Stimulated activated naive CD8-positive, alpha-beta T cell treated with anti-CD3 and anti-CD28 coated beads, Interleukin-15, amount 100 ng/mL, for 72 hours (primary cell): ENCODE results near the gene HDAC8.

ENCODE experiments used
- ATAC-seq: fragments of 150-1000 bp; cut with Tn5 transposase; 2 replicates; pipeline ENCODE4 v1.10.0; 2021; ENCODE audit warnings: mild to moderate bottlenecking, moderate library complexity
- DNase-seq, 2 donors: peaks; one replicate each; pipeline ENCODE4 v3.0.0; 2021 to 2022
- H3K27ac Mint-ChIP-seq, 2 donors: one replicate each; pipeline ENCODE4 v1.8.0; 2022; ENCODE audit warnings: mild to moderate bottlenecking in 2 of 2, mixed read lengths in 2 of 2, moderate library complexity in 2 of 2
- H3K27me3 Mint-ChIP-seq: one replicate; pipeline ENCODE4 v1.8.0; 2022; ENCODE audit warnings: mixed read lengths
- H3K4me1 Mint-ChIP-seq: one replicate; pipeline ENCODE4 v1.8.0; 2022; ENCODE audit warnings: mild to moderate bottlenecking, mixed read lengths
- H3K4me3 Mint-ChIP-seq, 2 donors: one replicate each; pipeline ENCODE4 v1.8.0; 2022; ENCODE audit warnings: mild to moderate bottlenecking in 2 of 2, mixed read lengths in 2 of 2, moderate library complexity in 1 of 2
- H3K9me3 Mint-ChIP-seq, 2 donors: one replicate each; pipeline ENCODE4 v1.8.0; 2022; ENCODE audit warnings: mixed read lengths in 2 of 2

The HDAC8 gene

GRCh38 chrX:72308566-72309296 is 263.9 kb downstream of the HDAC8 start:
- DNase-seq: peak in 1 of 2 donors; percentile 35
- no peaks in the 10 kb centered on the region for H3K9me3 Mint-ChIP-seq
- peaks cover 64% of the 10 kb centered on the region for H3K27me3 Mint-ChIP-seq
- ATAC-seq: peak; percentile 54
- no peak overlapping the region for H3K27ac Mint-ChIP-seq
- H3K4me1 Mint-ChIP-seq: peaks cover 42% of the 10 kb centered on the region
- H3K4me3 Mint-ChIP-seq: peak overlapping the region; percentile 64 to 74

GRCh38 chrX:72308209-72308565 is 264.5 kb downstream of the HDAC8 start:
- ATAC-seq (no peak), DNase-seq (no peak)
- Mint-ChIP-seq H3K4me1 (peaks cover 42% of the 10 kb centered on the region), H3K4me3 (peak overlapping the region; percentile 64 to 74), H3K27ac (no peak overlapping the region), H3K9me3 (no peaks in the 10 kb centered on the region), H3K27me3 (peaks cover 69% of the 10 kb centered on the region)

GRCh38 chrX:72307646-72308051 is 265.0 kb downstream of the HDAC8 start:
- Mint-ChIP-seq H3K4me1 (peaks cover 42% of the 10 kb centered on the region), H3K4me3 (peak overlapping the region; percentile 87 to 89), H3K9me3 (no peaks in the 10 kb centered on the region), H3K27me3 (peaks cover 70% of the 10 kb centered on the region), H3K27ac (no peak overlapping the region)
- ATAC-seq (no peak), DNase-seq (no peak)

DNA sequence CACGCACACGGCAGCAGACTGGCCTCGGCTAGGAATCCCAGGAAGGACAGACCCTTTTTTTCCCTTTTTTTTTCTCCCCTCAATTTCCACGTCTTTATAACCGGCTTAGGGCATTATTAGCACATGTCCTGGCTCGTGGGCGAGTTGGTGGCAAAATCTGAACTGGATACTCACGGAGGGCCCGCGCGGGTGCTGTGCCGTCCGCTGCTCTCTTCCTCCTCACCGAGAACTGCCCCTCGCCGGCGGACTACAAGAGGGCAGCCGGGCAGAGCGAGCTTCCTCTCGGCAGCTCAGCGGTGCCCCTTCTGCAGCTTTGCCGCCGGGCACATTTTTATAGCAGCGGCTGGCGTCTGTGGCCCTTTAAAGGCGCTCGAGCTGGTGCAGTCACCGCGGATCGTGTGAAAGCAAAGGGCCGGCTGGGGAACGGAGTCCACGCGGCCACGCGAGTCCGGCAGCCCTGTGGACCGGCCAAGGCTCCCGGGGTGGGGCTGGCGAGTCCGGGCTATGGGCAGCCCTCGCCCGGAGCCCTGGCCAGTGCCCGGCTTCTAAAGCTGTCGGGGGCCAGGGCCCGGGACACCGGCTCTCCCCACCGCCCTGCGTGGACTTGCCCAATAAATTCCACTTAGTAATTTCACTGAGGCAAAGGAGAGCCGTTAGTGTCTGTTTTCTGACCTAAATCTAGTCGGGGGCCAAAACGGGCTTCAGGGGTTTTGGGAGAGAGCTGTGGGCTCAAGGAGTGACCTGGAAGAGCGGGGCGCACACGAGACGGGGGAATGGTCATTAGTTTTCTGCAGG is 265.6 kb downstream of the HDAC8 start:
- H3K27ac Mint-ChIP-seq: peak overlapping the region; percentile 85 to 88
- H3K27me3 Mint-ChIP-seq: peaks cover 70% of the 10 kb centered on the region
- H3K4me1 Mint-ChIP-seq: peaks cover 42% of the 10 kb centered on the region
- H3K4me3 Mint-ChIP-seq: peak overlapping the region; percentile 87 to 89
- no peaks in the 10 kb centered on the region for H3K9me3 Mint-ChIP-seq
- peak; percentile 58 for ATAC-seq
- DNase-seq: peak in 1 of 2 donors; percentile 24

DNA sequence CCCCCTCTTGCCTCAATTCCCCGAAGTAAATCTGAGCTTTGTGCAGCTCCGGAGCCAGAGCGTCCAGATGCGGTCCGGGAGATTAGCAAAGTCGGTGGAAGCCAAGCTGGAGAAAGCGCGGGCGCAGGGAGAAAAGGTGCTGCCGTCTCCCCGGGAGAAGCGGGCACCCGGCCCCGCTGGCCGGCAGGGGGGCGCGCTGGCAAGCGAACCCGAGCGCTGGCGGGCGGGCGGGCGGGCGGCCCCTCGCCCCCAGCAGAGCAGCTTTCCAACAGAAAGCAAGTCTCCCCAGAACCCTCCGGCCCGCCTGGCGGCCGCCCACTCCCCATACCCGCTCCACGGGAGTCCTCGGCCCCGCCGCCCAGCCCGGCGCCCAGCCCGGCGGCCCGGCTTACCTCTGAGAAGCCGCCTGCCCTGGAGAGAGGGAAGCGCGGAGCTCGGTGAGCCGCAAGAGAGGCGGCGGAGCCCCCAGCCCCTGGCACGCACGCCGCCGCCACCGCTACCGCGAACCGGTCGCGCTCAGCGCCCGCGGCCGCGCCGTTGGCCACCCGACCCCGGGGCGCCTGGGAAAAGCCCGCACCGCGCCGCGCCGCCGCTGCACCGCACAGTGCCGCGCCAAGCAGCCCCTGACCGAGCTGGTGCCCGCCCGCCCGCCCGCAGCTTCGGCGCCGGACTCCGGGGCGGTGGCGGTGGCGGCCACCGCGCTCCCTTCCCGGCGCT is 266.4 kb downstream of the HDAC8 start:
- Mint-ChIP-seq H3K4me1 (peaks cover 42% of the 10 kb centered on the region), H3K4me3 (peak overlapping the region; percentile 83), H3K27ac (no peak overlapping the region), H3K27me3 (peaks cover 77% of the 10 kb centered on the region), H3K9me3 (no peaks in the 10 kb centered on the region)
- no peak for ATAC-seq
- no peak for DNase-seq

GRCh38 chrX:72305286-72306084 is 267.2 kb downstream of the HDAC8 start, which contains the start of gene CITED1:
Gene CITED1, minus strand, starts transcription at chrX:72305914. Its CDS starts 3,045 bp downstream, at chrX:72302869.
- Mint-ChIP-seq H3K4me3 (peak within 1 kb of the TSS; percentile 87 to 89), H3K4me1 (peaks cover 42% of the 10 kb centered on the region), H3K27me3 (peaks cover 85% of the 10 kb centered on the region), H3K9me3 (no peaks in the 10 kb centered on the region), H3K27ac (peak within 1 kb of the TSS; percentile 85 to 88)
- peak in 1 of 2 donors; percentile 22 for DNase-seq
- peak; percentile 62 for ATAC-seq

DNA sequence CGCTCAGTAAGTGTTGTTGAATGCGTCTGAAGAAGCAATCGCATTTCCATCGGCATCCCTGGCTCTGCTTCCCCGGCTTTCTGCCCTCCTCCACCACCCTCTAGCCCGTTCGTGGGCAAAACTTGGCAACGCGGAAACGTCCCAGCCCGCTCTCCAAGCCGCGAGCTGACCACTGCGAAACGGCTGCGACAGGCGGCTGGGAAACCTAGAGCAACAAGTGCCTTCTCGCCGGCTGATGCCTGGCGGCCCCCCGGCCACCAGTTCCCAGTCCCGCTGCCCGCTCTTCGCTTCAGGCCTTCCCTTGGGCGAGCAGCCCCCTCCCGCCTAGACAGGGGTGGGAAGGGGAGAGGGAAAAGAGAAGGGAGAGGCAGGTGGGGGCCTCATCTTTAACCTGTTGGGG is 267.8 kb downstream of the HDAC8 start:
- no peak for DNase-seq
- Mint-ChIP-seq H3K4me1 (peaks cover 42% of the 10 kb centered on the region), H3K27me3 (peaks cover 91% of the 10 kb centered on the region), H3K9me3 (no peaks in the 10 kb centered on the region), H3K27ac (no peak overlapping the region), H3K4me3 (peak overlapping the region; percentile 38 to 83)
- ATAC-seq: no peak

DNA sequence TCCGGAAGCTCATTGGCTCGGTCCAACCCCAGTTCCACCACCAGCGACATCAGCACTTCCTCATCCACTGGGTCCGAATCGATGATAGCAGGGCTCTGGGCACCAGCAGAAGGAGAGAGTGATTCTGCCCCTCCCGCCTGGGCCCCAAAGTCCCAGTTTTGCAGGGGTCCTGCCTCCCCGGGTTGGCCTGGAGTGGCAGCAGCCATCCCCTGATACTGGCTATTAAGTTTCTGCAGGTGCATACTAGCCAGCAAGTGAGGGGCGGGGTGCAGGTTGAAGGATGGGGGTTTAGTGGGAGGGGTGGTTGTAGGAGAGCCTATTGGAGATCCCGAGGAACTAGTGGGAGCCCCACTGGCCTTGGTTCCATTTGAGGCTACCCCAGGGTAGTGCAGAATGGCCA is 270.9 kb downstream of the HDAC8 start:
- DNase-seq (no peak), ATAC-seq (no peak)
- Mint-ChIP-seq H3K27ac (no peak overlapping the region), H3K4me1 (peaks cover 19% of the 10 kb centered on the region), H3K4me3 (no peak overlapping the region), H3K9me3 (no peaks in the 10 kb centered on the region), H3K27me3 (peaks cover 89% of the 10 kb centered on the region)

- H3K9me3 Mint-ChIP-seq: no peaks in the 10 kb centered on the region
- no peak overlapping the region for H3K27ac Mint-ChIP-seq
- no peak for DNase-seq
- peaks cover 92% of the 10 kb centered on the region for H3K27me3 Mint-ChIP-seq
- H3K4me3 Mint-ChIP-seq: no peak overlapping the region
- H3K4me1 Mint-ChIP-seq: peaks cover 9% of the 10 kb centered on the region
- no peak for ATAC-seq
Measured at GRCh38 chrX:72299891-72300630, 272.6 kb downstream of the HDAC8 start.

GRCh38 chrX:72297953-72298730 is 274.5 kb downstream of the HDAC8 start:
- Mint-ChIP-seq H3K9me3 (no peaks in the 10 kb centered on the region), H3K27ac (no peak overlapping the region), H3K4me1 (no peaks in the 10 kb centered on the region), H3K4me3 (no peak overlapping the region), H3K27me3 (peaks cover 76% of the 10 kb centered on the region)
- DNase-seq (no peak), ATAC-seq (peak; percentile 59)

GRCh38 chrX:72296991-72297390 is 275.7 kb downstream of the HDAC8 start:
- H3K4me1 Mint-ChIP-seq: no peaks in the 10 kb centered on the region
- no peak overlapping the region for H3K4me3 Mint-ChIP-seq

DNA sequence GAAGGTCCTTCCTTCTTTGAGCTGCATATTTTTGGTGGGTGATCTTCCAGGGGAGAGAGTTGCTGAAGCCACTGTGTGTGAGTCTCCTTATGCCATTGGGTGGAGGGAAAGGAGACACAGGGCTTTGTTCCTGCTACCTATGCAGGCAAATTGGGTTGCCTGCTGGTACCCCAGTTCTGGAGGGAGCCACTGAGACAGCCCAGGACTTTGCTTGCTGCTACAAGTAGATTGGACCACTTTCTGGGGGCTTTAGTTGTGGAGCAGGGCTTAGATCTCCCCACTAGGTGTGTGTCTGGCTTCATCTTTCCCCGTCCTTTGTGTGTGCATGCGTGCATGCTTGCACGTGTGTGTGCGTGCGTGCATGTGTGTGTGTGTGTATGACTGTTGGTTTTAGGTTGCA is 276.9 kb downstream of the HDAC8 start:
- ATAC-seq: no peak
- no peaks in the 10 kb centered on the region for H3K4me1 Mint-ChIP-seq
- H3K9me3 Mint-ChIP-seq: no peaks in the 10 kb centered on the region

More at GRCh38 chrX:72296991-72297390, 275.7 kb downstream of the HDAC8 start:
- peaks cover 72% of the 10 kb centered on the region for H3K27me3 Mint-ChIP-seq
- no peak for DNase-seq
- no peaks in the 10 kb centered on the region for H3K9me3 Mint-ChIP-seq
- ATAC-seq: no peak
- no peak overlapping the region for H3K27ac Mint-ChIP-seq

GRCh38 chrX:72294497-72294896 is 278.1 kb downstream of the HDAC8 start:
- DNase-seq: no peak
- Mint-ChIP-seq H3K4me1 (no peaks in the 10 kb centered on the region), H3K4me3 (no peak overlapping the region), H3K9me3 (no peaks in the 10 kb centered on the region), H3K27ac (no peak overlapping the region), H3K27me3 (peaks cover 59% of the 10 kb centered on the region)
- ATAC-seq: no peak

More for the DNA sequence above, 276.9 kb downstream of the HDAC8 start:
- no peak for DNase-seq
- H3K27me3 Mint-ChIP-seq: peaks cover 61% of the 10 kb centered on the region
- no peak overlapping the region for H3K27ac Mint-ChIP-seq
- no peak overlapping the region for H3K4me3 Mint-ChIP-seq

GRCh38 chrX:72282302-72282701 is 290.3 kb downstream of the HDAC8 start:
- Mint-ChIP-seq H3K4me1 (no peaks in the 10 kb centered on the region), H3K4me3 (no peak overlapping the region), H3K27me3 (peaks cover 16% of the 10 kb centered on the region), H3K9me3 (no peaks in the 10 kb centered on the region), H3K27ac (no peak overlapping the region)
- ATAC-seq (no peak), DNase-seq (no peak)
